Stimulated activated CD4-positive, alpha-beta T cell treated with anti-CD3 and anti-CD28 coated beads, Interleukin-4, amount 100 ng/mL, for 24 hours (primary cell): ENCODE results near the gene SEC14L1.

ENCODE experiments used
- DNase-seq: peaks from one replicate; pipeline ENCODE4 v3.0.0-alpha.2; 2020

SEC14L1 gene

DNA sequence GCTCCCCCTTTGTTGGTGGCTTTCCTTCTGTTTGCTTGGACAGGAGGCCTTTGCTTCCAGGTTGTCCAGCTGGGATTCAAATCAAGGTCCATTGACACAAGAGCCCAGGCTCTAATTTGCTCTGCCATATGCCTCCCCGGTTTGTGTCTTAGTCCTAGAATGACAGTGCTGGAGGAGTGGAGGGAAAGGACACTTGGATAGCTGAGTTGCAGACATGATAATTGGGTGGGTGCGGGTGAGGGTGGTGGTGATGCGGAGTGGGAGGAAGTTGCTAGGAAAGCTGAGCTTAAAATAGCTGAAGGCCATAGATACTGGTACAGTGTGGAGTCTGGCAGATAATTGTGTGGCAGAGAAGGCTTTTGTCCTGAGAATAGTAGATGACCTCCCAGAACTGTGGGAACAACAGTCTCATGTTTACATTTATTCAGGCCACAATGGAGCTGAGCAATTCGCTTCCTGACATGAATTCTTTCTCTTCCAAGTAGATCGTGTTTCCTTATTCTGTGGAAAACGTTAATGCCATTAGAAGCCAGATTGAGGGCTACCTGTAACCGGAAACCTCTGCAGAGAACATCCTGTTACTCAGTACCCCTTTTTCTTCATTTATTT lies 23.8 kb downstream of the SEC14L1 start:
- no peak for DNase-seq

DNA sequence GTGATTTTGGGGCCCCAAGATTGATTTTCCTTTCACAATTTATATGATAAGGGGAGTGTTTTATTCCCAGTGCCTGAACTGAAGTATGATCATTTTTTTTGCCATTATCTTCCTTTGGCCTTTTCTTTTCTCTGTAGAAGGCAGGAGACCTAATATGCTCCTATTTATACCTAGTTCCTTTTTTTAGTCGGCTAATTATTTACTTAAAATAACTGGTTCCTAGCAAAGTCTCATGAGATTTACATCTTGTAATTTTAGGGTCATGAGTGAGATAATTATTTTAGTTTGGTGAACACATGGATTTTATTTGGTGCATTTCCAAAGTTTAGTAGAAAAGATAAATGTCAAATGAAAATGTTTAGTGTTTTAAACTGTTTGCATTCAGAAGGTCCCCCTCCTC lies 24.8 kb downstream of the SEC14L1 start:
- no peak for DNase-seq

DNA sequence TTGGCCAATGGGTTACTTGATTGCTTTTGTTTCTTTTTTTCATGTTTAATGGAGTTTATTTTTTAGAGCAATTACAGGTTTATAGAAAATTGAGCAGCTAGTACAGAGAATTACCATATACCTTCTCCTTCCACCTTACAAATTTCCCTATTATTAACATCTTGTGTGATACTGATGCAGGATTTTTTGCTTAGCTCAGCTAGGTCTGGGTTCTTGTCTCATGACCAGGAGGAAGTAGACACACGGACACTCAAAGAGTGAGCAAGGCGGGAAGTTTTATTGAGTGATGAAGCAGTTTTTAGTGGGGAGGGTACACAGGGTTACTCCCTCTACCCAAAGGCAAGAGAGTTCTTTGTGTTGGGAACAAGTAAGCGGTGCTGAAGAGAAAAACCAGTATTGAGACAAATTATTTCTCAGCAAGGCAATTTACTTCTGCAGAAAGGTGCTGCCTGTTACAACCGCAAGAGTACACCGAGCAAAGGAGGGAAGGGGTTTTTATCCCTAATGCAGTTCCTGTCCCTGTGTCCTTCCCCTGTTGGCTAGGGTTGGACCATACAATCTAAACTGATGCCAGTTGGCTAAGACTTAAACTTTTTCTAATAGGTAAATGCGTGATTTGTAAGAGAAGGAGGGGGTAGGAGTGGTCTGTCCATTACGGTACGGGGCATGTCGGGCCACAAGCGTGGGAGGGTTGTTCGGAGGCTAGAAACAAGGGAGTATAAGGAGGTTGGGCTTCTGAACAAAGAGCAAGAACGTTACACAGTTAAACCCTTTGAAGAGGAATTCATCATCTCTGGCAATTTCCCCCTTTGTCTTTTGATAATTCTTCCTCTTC lies 26.9 kb downstream of the SEC14L1 start:
- no peak for DNase-seq

DNA sequence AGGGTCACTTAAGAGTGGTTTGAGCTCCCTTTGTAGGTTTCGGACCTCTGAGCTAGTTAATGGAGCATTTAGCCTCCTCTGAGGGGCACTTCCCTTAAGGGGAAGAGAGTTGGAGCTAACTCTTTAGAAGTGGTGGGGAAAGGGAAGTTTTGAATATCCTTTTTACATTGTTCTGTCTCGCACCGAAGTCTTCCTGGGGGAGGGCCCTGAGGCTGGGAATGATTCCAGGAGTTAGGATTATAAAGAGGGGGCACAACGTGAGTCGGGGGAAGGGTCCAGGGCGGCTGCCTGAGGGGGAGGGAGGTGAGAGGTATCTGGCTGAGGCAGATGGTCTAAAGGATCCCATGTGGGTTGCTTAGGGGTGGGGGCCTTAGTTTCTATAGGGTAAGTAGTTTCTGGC lies 32.3 kb downstream of the SEC14L1 start:
- DNase-seq, result no peak

DNA sequence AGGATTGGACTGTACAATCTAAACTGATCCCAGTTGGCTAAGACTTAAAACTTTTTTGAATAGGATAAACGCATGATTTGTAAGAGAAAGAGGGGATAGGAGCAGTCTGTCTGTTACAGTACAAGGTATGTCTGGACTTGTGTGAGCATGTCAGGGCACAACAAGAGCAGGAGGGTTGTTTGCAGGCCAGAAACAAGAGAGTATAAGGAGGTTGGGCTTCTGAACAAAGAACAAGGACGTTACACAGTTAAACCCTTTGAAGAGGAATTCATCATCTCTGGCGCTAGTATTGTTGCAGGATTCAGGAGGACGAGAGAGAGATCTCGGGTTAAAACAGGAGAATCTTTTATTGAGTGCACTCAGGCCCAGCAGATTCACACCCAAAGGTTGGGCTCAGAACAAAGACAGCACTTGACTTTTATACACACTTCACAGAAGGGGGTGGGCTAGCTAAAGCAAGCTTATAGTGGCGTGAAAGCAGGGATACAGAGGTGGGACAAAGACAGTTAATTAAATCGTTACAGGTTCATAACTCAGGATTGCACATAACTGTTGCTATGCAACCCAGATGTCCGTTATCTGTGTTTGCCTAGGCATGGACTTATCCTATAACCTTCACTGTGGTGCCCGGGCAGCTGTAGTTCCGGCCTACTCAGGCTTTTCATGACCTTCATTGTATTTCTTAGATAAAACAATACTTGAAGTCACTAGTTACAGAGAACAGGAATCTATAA lies 34.3 kb downstream of the SEC14L1 start:
- DNase-seq, result no peak

DNA sequence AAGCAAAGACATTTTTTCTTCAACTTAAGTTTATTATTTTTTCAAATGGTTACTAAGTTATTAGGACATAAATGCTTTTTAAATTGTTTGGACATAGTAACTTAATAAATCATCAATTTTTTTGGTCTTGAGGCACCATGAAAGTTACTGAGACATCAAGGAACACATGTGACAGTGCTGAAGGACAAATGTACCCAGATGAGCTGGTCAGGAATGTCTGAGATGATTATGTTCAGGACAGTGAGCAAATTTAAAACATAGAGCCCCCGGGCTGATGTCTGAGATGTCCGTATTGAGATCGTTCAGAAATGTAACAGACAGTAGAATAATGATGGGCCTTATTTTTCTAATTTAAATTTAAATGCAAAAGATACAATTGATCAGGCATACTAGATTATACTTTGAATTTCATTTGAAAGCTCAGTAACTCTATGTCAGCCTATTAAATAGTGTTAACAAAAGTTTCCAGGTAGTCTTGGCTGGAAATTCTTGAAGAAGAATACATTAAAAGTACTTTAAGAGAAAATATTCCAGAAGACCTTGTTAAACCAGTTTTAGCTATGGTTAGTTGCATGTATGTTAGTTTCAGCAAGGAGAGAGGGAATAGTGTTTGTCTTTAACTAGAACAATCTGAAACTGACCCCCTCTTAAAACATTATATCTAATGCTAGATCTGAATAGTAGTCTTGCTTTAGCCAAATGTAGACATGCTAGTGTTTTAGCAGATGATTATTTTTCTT lies 36.4 kb downstream of the SEC14L1 start:
- DNase-seq, result no peak

DNA sequence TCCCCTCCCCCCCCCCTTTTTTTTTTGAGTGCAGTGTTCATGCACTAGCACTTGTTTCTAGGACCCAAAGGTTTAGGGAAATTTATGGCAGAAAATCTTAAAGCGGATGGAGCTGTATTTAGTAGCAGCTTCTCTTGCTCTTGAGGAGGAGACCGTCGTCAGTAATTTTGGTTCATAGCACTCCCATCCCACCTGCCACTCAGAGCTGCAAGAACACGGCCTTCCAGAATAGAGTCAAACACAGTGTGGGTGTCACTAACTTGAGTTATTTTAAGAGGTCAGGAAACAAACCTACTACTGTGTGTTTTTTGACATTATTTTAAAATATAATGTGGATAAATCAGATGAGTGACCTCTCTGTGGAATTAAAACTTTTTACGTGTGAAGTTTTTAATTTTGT lies 37.3 kb downstream of the SEC14L1 start:
- no peak for DNase-seq

DNA sequence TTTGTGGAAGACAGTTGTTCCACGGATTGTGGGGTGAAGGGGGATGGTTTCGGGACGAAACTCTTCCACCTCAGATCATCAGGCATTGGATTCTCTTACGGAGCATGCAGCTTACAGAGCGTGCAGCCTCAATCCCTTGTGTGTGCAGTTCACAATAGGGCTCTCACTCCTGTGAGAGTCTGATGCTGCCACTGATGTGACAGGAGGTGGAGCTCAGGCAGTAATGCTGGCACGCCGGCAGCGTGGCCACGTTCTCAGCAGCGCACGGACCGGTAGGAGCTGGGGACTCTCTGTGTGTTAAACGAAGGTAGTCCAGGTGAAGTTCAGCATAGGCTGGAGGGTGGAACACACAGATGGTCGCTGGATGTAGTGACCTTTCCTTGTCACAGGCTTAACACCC lies 37.8 kb downstream of the SEC14L1 start:
- no peak for DNase-seq

DNA sequence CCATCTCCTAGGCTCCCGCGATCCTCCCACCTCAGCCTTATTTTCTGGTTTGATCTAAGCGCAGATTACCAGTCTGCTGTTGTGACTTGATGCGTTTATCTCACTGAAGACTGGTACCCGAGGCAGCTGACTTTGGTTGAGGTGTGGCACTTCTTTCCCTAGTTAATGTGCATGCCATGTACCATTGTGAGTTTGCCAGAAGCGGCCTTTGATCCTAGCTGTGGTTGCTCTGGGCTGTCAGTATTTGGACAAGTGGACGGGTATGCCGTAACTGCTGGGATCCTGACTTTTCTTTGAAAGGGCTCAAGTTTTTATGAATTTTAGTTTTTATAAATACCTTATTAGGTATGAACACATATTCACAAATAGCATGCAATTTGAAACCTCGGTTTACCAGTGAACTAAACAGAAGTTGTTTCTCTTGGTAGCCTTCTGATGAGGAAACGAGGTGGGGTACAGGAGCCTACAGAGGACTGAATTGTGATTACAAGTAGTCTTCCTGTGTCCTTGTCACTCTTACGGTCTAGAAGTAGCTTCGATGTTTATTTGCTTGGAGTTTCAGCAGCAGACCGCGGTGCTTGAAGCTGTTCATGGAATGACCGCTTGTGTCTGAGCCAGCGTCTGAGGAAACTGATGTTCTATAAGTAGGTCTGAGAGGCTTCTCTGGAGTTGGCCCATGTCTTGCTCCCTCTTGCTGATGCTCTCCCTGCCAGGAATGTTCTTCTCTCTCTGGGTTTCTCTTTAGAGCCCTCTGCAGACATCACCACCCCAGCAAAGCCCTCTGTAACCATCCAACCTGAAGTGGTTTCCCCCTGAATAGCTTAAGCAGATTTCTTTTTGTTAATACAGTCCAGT lies 40.0 kb downstream of the SEC14L1 start:
- DNase-seq, result no peak

DNA sequence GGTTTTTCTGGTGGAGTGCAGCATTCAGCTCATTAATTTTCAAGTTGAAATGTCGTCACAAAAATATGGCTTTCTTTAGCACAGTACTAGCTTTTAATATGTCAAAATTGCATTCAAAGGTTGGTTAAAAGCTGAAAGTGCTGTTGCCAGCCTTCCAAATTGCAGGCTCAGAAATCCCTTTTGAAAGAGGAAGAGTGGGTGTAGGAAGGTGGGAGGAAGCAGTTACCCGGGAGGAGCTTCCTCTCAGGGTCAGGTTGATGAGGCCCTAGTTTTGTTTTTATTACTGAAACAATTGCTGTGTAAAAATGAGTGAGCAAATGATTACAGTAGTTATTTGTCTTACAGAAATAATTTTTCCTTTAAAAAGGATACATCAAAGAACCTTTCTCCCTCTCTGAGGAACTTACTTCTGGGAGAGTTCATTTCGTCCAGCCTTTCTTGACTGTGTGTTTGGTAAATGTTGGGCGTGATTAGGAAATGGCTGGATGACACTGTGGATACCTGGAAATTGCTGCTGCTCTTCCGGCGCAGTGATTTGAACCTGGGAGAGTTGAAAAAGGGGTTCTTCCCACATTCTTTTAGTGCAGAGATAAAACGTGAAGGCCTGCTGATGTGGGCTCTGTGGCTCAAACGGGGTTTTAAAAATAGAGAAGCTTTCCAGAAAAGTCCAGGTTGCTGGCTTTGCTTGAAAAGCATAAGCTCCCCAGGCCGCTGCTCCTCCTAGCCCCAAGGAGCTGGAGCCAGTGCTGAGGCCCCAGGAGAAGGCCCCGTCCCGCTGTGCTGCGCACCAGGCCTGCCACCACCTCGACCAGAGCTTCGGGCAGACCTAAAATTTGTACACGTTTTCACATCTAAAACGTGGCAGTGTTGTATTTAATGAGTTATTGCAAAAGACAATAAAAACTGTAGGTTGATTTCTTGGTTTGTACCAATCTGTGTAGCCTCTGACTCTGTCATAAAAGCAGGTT lies 41.7 kb downstream of the SEC14L1 start:
- no peak for DNase-seq

DNA sequence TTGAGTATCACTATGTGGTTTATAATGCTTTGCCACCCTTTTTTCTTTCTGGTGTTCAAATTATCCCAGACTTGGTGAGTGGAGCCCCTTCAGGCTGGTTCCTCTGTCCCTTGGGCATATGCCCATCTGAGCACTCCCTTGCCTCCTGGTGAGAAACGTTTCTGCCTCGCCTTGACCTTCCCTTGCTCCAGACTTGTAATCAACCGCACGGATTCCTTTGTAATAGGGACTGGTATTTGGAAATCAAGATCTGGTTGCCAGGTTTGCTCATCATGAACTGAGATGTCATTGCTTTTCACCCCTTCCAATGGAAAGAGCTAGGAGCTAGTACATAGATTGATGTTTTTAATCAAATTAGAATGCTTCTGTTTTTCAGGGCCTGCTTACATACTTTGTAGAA lies 43.7 kb downstream of the SEC14L1 start:
- no peak for DNase-seq

DNA sequence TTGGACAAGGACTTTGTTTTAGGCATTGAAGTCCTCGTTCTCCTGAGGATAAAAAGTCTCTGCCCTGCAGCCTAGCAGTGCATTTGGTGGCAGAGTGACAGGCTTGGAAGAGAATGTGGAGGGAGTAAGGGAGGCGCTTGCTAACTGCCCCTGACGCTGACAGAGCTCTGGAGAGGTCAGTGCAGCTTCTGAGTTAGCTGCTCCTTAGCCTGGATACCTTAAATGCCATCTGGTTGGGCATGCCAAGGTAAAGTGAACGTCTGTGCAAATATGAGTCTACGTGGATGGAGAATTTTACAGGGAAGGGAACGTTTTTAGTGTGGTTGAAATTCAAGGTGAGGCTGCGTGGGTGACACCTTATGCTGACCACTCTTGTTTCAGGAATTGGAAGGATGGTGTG lies 44.4 kb downstream of the SEC14L1 start:
- no peak for DNase-seq

DNA sequence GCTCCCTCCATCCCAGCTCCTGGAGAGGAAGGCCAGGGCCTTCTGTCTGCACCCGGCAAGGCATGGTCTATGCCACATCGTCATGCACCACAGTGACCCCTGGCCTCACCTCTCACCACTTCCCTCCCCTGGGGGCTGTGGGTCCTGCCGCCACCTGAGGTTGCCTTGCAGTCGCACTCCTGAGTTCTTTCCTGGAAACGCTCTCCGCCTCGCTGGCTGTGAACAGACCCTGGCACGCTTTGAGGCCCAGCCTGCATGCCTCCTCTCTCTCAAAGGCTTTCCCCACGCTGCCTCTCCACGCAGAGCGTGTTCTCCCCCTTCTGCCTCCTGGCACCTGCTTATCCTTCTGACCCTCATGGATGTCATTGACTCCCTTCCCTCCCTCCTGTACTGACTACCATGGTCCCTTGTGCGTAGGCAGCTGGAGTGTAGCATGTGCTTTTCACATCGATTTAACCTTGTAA lies 45.4 kb downstream of the SEC14L1 start:
- DNase-seq, result peak; percentile 4

DNA sequence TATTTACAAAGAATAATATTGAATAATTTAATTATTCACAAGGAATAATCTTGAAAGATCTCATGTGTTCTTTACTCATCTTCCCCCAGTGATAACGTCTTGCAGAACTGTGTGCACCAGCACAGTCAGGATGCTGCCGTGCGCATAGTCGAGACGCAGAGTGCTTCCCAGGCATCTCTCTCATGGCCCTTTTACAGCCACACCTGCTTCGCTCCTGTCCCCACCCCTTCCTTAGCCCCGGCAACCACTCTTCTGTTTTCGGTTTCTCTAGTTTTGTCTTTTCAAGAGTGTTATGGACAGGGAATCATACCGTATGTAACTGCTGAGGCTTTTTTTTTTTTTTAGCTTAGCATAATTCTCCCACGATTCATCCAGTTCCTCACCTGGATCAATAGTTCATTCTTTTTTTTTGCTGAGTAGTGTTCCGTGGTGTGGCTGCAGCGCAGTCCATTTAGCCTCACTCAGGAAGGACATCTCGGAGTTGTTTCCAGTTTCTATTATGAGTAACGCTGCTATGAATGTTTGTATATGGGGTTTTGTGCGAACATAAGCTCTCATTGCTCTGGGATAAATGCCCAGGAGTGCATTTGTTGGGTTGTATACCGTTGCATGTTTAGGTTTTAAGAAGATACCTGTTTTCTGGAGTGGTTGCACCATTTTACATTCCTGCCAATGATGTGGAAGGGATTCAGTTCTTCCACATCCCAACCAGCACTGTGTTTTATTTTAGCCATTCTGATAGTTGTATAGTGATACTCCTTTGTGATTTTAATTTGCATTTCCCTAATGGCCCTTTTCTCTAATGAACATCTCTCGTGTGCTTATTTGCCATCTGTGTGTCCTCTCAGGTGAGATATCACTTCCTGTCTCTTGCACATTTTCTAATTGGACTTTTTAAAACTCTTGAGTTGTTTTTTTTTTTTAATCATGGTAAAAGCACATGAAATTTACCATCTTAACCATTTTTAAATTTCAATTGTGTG lies 47.6 kb downstream of the SEC14L1 start:
- DNase-seq, result no peak

DNA sequence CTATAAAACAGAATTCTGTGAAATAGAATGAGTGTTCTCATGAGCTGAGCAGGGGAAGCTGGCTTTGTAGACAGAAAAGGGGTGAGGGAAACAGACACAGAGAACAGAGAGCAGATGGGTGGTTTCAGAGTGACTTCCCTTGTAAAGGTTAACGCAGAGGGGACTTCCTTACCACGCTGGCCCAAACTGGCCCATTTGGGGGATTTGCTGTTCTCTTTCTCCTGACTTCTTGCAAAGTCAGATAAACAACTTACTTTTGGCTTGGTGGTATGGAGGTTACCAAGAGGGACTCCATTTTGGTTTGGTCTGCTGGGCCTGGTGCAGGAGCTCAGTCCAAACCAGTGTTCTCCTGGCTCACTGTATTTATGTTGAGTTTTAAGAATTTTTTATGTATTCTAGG lies 48.4 kb downstream of the SEC14L1 start:
- DNase-seq, result peak; percentile 18

DNA sequence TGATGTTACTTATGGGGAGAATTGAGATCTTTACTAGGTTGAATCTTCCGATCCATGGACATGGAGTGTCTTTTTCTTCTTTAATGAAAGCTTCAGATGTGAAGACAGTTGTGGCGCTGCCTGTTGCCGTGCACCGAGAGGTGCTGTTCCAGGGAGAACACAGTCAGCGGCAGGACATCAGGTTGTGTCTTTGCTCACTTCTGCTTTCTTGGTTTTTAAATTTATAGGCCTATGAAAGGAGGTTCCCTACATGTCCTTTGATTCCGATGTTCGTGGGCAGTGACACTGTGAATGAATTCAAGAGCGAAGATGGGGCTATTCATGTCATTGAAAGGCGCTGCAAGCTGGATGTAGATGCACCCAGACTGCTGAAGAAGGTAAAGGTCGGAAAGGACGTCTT lies 49.8 kb downstream of the SEC14L1 start:
- no peak for DNase-seq

DNA sequence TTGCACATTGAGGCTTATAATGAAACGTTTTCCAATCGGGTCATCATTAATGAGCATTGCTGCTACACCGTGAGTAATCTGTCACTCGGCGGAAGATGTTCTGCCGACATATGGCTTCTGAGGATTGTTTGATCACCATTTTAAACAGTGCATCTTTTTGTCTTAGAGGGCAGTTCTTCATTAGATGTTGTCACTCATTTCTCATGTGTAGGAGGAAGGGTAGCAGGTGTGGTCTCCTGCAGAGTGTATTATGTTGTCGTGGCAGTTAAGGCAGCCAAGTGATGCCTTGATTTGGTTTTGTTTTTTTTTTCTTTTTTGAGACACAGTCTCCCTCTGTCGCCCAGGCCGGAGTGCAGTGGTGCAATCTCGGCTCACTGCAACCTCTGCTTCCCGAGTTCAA lies 50.5 kb downstream of the SEC14L1 start:
- DNase-seq, result no peak

DNA sequence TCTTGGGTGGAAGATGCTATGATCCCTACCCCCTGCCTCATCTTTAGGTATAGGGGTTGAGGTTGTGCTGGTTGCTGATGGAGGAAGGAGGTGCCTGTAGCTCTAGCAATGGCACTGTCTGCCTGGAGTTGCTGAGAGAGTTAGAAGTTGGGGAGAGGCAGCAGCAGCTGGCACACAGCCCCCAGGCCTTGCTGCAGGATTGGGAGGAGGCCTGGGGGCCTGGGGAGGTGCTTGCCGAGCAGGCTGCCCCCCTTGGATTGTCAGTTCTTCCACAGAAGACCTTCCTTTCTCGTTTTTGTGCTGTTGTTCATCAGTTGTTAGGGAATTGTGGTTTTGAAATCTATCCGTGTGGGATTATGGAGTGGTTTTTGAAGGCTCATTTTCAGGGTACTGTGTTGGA lies 52.9 kb downstream of the SEC14L1 start:
- DNase-seq, result no peak

DNA sequence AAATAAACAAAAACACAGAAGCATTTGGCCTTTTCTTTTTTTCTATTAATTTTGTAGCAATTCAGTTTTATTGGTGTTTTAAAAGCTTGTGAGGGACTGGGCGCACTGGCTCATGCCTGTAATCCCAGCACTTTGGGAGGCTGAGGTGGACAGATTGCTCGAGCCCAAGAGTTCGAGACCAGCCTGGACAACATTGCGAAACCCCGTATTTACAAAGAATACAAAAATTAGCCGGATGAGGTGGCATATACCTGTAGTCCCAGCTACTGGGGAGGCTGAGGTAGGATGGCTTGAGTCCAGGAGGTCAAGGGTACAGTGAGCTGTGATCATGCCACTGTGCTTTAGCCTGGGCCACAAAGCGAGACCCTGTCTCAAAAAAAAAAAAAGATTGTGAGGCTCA lies 53.4 kb downstream of the SEC14L1 start:
- no peak for DNase-seq

DNA sequence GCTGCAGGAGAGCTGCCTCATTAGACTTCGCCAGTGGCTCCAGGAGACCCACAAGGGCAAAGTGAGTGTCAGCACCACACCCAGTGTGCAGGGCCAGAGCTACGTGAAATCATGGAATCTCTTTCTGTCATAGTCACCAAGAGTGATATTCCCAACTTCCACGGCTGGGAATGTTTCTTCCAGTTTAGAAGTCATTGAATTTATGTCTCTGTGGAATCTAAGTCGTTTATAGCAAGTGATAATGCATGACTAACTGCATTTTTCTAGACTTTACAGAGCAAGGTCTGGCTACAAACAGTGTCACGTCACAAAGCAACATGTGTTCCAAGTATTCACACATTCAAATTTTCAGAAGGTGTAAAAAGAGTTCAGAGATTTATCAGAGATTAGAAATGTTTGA lies 55.5 kb downstream of the SEC14L1 start:
- DNase-seq, result no peak
